DMS153 (cell line): ENCODE results near the gene OGFR.

Experiments
- DNase-seq: peaks from one replicate; lab custom pipeline; 2025; lab: John Stamatoyannopoulos, UW

OGFR gene

DNA sequence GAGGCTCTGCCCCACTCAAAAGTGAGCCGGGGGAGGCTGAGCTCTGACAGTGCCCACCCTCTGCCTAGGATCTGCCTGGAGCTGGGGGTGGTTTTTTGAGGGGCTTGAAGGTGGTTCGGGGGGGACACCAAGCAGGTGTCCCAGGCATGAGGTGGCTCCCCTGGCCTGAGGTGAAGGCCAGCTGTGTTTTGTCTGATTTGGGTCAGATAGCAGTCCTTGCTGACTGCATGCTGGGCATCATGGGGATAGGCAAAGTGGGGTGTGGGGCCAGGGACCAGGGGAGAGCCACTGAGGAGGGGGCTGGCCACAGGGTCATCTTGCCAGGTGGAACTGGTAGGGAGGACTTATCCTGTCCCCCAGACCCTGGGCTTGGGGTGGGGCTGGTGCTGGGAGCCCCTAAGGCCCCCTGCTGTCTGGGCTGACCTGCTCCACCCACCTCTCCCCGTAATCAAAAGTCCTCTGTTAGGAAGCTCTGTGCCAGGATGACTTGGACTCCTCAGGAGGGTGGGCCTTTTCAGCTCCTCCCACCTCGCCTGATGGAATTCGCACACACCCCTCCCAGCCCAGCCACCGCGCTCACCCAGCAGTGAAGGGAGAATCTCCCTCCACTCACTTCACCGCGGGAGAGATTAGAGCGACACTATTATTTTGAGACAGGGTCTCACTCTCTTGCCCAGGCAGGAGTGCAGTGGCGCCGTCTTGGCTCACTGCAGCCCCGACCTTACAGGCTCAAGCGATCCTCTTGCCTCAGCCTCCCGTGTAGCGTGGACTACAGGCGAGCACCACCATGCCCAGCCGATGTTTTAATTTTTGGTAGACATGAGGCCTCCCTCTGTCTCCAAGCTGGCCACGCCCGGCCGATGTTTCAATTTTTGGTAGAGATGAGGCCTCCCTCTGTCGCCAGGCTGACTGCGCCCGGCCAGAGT lies 10.7 kb downstream of the OGFR start:
- no peak for DNase-seq

GRCh38 chr20:62816031-62816883 lies 11.6 kb downstream of the OGFR start:
- no peak for DNase-seq

GRCh38 chr20:62816884-62817873 lies 12.5 kb downstream of the OGFR start, which contains the start of gene COL9A3:
Gene COL9A3 (plus strand): TSS chr20:62817050. CDS start chr20:62817065, 15 bp downstream.
- DNase-seq, result no peak

GRCh38 chr20:62817975-62818591 lies 13.4 kb downstream of the OGFR start:
- DNase-seq, result no peak

DNA sequence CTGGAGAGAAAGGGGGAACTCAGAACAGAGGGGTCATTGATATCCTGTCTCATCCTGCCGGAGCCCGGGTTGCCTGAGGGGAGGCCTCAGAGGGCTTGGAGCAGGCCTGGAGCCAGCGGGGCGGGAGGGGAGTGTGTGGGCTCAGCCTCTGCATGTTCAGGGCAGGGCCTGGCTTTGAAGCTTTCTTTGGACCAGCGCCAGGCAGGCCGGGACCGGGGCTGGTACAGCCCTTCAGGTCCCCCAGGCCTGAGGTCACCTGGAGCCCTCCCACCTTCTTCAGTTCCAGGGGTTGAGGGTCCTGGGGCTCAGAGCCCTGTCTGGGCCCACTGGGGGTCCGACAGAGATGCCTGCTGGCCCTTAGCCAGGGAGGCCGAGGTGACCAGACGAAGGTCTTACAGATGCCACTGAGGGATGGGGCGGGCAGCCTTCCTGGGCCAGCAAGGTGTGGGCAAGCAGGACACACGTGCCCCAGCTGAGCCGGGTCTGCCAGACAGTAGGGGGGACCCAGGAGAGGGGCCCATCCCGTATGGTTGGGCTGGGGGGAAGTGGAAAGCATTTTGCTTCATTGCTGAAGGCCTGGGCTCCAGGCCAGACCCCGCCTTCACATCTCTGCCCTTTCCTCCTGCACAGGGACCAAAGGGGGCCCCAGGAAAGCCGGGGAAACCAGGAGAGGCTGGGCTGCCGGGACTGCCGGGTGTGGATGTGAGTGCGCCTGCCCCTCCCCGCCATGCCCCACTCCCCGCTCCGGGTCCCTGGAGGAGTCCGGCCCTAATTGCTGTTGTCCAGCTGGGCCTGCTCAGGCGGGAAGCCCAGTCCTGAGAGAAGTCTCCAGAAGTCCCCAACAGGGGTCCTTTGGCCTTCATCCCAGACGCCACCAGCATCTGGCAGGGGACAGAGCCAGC lies 14.2 kb downstream of the OGFR start:
- no peak for DNase-seq

DNA sequence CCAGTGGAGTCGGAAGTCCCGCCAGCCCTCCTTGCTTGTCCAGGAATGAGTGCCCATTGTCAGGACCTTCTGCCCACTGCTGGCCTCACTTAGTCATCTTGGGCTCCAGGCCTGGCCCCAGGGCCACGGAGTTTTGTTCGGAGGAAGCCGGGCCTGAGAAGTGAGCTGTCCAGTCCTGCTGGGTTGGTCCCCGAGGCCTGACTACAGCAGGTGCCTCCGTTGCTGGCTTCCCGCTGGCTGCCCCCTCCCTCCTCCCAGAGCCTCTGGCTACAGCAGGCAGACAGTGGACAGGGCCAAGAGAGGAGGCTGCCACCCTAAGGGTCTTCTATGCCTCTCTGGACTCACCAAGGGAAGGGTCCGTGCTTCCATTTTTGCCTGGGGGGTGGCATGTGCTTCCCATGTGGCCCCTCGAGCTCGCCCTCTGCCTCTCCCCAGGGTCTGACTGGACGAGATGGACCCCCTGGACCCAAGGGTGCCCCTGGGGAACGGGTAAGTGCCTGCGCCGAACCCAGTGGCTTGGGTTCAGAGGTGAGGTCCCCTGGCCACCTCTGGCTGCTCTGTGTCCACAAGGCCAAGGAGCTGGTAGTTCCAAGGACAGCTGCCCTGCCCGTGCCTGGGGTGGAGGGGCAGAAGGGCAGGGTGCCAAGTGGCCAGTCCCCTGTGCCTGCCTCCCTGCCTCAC lies 15.0 kb downstream of the OGFR start:
- DNase-seq, result no peak

DNA sequence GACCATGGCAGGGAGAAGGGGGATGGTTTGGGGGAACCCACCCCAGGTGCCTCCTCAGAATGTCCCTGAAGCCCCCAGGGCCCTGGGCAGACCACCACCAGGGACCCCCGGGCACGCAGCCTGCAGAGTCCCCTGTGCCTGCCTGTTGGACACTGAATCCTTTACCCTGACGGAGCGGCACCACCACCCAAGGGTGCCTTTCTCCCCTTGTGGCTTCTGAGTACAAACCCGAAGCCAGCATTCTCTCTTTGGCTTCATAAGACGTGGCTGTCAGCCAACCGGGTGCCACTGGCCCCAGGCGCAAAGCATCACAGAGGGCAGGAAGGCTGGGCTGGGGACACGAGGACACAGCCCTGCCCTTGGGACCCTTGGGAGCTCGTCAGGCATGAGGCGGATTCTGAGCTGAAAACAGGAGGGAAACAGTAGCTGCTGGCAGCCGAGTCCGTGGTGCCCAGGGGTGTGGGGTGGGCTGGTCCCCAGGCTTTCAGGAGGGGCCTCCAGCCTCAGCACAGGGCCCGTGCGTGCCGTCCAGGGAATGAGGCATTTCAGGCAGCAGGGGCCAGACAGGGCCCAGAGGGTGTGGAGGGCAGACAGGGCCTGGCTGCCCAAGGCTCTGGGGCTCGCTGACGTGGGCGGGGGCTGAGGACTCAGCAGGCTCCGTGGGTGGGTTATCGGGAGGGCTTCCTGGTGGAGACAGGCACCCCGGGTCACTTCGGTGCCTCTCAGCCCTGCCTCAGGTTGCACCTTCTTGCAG lies 15.8 kb downstream of the OGFR start:
- DNase-seq, result no peak

- no peak for DNase-seq
These were observed 16.5 kb downstream of the OGFR start for GRCh38 chr20:62820962-62821725.

DNA sequence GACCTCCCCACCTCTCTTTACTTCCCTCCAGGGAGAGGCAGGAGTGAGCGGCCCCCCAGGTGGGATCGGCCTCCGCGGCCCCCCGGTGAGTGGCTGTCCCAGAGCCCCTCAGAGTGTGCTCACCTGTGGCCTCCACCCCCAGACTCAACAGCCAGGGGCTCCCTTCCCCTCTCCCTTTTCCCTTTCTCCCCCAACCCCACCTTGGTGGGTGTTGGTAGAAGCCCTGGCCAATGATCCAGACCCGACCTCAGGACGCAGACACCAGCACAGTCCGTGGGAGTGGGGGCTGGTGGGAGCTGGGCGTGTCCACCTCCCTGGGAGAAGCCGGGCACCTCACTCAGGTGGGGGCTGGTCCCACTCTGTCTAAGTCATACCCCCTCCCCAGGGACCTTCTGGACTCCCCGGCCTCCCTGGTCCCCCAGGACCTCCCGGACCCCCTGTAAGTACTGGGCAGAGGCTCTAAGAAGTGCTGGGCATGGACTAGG lies 17.1 kb downstream of the OGFR start:
- no peak for DNase-seq

DNA sequence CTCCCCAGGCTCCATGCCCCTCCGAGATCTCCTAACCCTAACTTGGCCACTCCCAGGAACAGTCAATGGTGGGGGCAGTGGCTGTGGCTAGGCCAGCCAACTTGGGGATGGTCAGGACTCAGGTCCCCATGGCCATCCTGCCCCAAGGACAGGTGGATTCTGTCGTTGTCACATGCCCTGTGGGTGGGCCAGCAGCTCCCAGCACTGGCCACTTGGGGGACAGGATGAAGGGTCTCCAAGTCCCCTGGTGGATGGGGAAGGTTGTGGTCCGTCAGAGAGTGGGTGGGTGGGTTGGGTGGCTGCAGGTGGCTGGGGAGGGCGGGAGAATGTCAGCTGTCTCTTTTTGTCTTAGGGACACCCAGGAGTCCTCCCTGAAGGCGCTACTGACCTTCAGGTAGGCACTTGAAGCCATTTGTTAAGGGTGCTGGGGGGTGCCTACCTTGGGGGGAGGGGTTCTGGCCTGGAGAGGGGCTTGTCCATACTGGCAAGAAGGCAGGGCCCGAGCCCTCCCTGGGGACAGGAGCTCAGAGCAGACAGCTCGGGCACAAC lies 17.7 kb downstream of the OGFR start:
- DNase-seq, result no peak

DNA sequence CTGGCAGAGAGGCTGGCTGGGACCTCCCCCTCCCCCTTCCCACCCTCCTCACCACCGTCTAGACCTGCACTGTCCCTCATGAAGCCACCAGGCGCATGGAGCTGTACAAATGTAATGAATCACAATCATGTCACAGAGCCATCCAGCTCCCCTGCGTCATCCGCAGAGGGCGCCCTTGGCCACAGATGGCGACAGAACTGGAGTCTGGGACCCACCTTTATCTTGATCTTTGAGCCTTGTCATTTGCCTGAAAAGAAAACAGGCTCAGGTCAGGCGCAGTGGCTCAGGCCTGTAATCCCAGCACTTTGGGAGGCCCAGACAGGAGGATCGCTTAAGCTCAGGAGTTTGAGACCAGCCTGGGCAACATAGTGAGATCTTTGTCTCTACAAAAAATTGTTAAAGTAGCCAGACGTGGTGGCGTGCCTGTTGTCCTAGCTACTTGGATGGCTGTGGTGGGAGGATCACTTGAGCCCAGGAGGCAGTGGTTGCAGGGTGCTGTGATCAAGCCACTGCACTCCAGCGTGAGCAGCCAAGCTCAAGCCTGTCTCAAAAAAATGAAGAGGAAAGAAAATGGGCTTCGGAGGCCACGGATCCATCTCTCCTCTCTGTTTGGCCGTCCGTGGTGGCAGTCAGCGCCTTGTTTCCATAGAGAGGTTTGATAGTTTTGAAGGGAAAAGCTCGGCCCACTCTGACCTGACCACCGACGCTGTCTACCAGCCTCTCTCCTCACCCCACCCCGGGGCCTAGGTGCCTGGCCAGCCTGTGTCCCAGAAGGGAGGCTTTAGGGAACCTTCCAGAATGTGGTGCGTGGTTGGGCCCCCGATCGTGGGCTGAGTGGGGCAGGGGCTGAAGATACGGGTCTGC lies 18.4 kb downstream of the OGFR start:
- peak; percentile 72 for DNase-seq

GRCh38 chr20:62823688-62824475 lies 19.2 kb downstream of the OGFR start:
- DNase-seq, result no peak

- peak; percentile 8 for DNase-seq
These were observed 20.1 kb downstream of the OGFR start for GRCh38 chr20:62824476-62825332.

DNA sequence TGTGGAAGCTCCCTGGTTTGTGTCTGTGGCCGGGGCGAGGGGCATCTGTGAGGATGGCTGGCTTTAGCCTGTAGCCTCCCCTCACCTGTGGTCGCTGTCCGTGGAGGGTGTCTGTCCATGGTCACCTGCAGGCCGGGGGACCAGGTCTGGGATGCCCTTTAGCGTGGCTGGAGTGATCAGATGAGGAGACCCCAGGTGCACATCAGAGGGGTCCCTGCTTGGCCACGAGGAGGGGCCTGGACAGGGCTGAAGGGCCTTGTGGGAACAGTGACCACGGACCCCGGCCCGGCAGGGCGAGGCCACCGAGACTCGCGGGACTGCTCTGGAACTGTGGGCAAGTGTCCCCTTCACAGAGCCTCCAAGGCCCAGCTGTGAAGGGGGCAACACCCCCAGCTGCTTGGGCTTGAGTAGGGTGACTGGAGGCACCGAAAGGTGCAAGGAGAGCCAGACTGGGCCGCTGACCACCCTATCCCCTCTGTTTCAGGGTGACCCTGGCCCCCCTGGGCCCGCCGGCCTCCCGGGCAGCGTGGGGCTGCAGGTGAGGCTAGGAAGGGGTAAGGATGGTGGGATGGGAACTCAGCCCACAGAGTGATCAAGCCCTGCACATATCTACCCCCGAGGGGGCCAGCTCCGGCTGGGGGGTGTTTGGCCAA lies 20.8 kb downstream of the OGFR start:
- no peak for DNase-seq
